ENCODE data around the gene WWC2. TPM values are rescaled to one million over a fixed set of nuclear protein-coding genes. Genes with fewer than 3 reads are reported as not detected.

WWC2 gene
- total RNA-seq, 1 experiment from 2014 or later, result 39.1 TPM

- TF ChIP-seq REST (IDR thresholded peaks at IDR 0.05; ENCODE audit: low read depth) (no peak), POLR2A (IDR thresholded peaks at IDR 0.05; ENCODE audit: borderline replicate concordance, extremely low read depth, insufficient read depth, insufficient read length) (no peak), TCF7L2 (IDR thresholded peaks at IDR 0.05; ENCODE audit: borderline replicate concordance, extremely low read depth, insufficient read depth, insufficient read length) (no peak), CEBPB (IDR thresholded peaks at IDR 0.05; ENCODE audit: low read depth) (no peak), FOSL1 (IDR thresholded peaks at IDR 0.05; ENCODE audit: low read depth) (no peak)
These were observed 163.7 kb downstream of the WWC2 start (continued) for GRCh38 chr4:183262776-183263100.

DNA sequence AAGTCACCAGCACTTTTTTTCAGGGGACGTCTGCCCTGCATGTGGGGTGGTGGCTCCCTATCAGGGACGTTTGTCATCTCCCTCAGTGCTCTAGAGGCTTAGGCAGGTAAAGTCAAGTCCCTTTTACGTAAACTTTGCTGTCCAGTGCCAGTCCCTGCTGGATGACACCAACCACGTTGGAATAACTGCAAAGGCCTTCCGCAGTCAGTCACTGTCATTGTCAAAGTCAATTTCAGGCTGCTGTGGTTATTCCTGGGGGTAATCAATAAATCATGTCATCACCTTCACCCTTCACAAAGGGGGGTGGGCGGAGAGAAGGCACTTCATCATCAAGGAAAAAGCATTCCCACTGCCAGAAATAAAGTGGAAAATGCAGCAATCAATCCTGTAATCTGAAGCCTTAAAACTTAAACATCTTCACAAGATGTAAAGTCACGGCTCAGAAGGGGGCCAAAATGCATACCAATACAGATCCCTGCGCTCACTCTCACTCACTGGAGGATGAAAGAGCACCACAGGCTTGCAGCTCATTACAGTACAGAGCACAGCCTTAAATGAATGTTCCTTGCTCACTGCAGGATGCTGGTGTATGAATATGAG is 164.8 kb downstream of the WWC2 start:
- Histone ChIP-seq H4K20me1 (ENCODE audit: insufficient read depth) (no peaks in the 10 kb centered on the region), H3K9me2 (ENCODE audit: insufficient read depth) (no peaks in the 10 kb centered on the region), H3K4me2 (ENCODE audit: low read length) (no peak overlapping the region), H3K9me3 (ENCODE audit: control insufficient read depth in 1 of 2, insufficient read depth in 1 of 2, low read depth in 1 of 2, low read length in 2 of 2) (no peaks in the 10 kb centered on the region), H3K27ac (ENCODE audit: low read depth, low read length) (no peak overlapping the region), H3K4me1 (ENCODE audit: control insufficient read depth in 1 of 2, insufficient read depth in 2 of 2, low read length in 2 of 2) (peaks cover 0 to 4% of the 10 kb centered on the region in 2 experiments; a peak in 2 of 4 replicates), H3K27me3 (ENCODE audit: insufficient read depth, low read length) (no peaks in the 10 kb centered on the region), H3K9ac (ENCODE audit: low read length) (no peak overlapping the region), H3K4me3 (replicated peaks in 1 of 2; ENCODE audit: low read depth in 1 of 2, low read length in 2 of 2) (no peak overlapping the region), H2AFZ (ENCODE audit: low read depth, low read length, poor library complexity, severe bottlenecking) (no peak overlapping the region), H3K36me3 (ENCODE audit: control insufficient read depth in 1 of 2, insufficient read depth in 2 of 2, low read length in 2 of 2) (peaks cover 3 to 21% of the 10 kb centered on the region in 2 experiments; a peak in 2 of 4 replicates), H3K79me2 (ENCODE audit: insufficient read depth, low read length) (no peaks in the 10 kb centered on the region)
- CTCF ChIA-PET, result no interaction called here
- intact Hi-C loops (cut with micrococcal nuclease), result loop anchor here (10.0 kb wide), 2 partner anchors 459 to 901 kb away; no protein-coding TSS in a partner anchor
- no TSS peak for BruUV-seq (replicated peaks)
- POLR2A ChIA-PET, result no interaction called here
- RAD21 ChIA-PET (ENCODE audit: low non-redundant PET in 1 of 2, low total read pairs in 2 of 2, uncharacterized antibody in 2 of 2, unreplicated experiment in 2 of 2), result interaction anchor here in 1 of 2 experiments (0.5 kb wide), 1 partner anchor 14 kb away, joined by 4 read pairs; no protein-coding TSS in a partner anchor
- DNase-seq (ENCODE audit: low read depth, low spot score), result no peak
- TF ChIP-seq SIN3A (IDR thresholded peaks at IDR 0.05; ENCODE audit: low read depth), result no peak
- TF ChIP-seq JUND (IDR thresholded peaks at IDR 0.05), result no peak
- no peak for TF ChIP-seq SP1 (IDR thresholded peaks at IDR 0.05; ENCODE audit: low read depth)
- no peak for ATAC-seq
